GM18951 (cell line): ENCODE results near the gene PTPRM.

Experiments
- POLR2A ChIP-seq: IDR thresholded peaks from 4 replicates; pipeline ENCODE4 v1.6.1; 2011; ENCODE audit warnings: mild to moderate bottlenecking; ENCODE audit not compliant: insufficient read length, insufficient read depth; ENCODE audit errors: extremely low read depth
- in situ Hi-C: fragments of 300-500 bp; cut with MboI; formaldehyde crosslinking; loops from one replicate; pipeline ENCODE4 v1.12.0; 2022; ENCODE audit warnings: low sequenced_read_pairs, mixed read lengths, inconsistent platforms; ENCODE audit not compliant: unreplicated experiment

Gene PTPRM

GRCh38 chr18:7566567-7567473 is at the start of gene PTPRM:
Gene PTPRM (plus strand): TSS chr18:7567316. CDS start chr18:7567819, 503 bp downstream.
- no peak for TF ChIP-seq POLR2A
- in situ Hi-C loops, result no loop called here

DNA sequence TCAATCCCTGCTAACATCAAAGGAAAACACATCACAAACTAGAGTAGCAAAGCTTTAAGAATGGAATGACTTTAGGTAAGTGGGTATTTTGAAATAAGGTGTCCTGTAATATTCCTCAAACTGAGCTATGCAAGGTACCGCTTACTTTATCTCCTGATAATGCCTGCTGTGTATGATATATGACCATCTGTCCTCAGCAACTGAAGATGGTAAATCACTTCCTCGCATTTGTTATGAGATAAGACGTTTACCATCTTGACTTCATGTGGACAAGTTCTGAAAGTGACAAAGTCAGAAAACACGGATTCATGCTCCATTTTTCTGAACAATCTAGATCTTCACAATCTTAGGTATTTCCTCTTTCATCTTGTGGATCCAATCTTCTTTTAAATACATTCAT is 49.3 kb upstream of the PTPRM start:
- in situ Hi-C loops, result no loop called here
- no peak for TF ChIP-seq POLR2A

- in situ Hi-C loops, result no loop called here
- TF ChIP-seq POLR2A, result no peak
Observed at GRCh38 chr18:7520200-7520785, 46.8 kb upstream of the PTPRM start.

GRCh38 chr18:7521226-7521856 is 45.8 kb upstream of the PTPRM start:
- in situ Hi-C loops, result no loop called here
- TF ChIP-seq POLR2A, result no peak

GRCh38 chr18:7523772-7524171 is 43.3 kb upstream of the PTPRM start:
- no peak for TF ChIP-seq POLR2A
- in situ Hi-C loops, result no loop called here

DNA sequence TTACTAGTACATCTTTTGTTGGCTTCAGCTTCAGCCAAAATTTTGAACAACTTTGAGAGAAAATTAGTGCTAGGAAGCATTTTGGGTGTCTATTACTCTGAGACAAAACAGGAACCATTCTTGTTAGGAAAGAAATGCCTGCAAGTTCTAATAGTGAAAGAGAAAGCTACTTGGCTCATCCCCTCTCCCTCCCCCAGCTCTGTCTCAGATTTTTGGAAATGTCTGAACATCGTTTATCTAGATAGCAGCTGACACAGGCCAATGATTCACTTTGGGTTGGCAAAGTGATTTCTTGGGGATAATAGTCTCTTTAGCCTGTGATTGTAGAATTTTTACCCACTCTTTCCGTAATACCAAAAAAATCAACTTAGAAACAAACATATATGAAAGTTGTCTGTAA is 42.3 kb upstream of the PTPRM start:
- in situ Hi-C loops, result no loop called here
- TF ChIP-seq POLR2A, result no peak

GRCh38 chr18:7532942-7533341 is 34.2 kb upstream of the PTPRM start:
- no peak for TF ChIP-seq POLR2A
- in situ Hi-C loops, result no loop called here

DNA sequence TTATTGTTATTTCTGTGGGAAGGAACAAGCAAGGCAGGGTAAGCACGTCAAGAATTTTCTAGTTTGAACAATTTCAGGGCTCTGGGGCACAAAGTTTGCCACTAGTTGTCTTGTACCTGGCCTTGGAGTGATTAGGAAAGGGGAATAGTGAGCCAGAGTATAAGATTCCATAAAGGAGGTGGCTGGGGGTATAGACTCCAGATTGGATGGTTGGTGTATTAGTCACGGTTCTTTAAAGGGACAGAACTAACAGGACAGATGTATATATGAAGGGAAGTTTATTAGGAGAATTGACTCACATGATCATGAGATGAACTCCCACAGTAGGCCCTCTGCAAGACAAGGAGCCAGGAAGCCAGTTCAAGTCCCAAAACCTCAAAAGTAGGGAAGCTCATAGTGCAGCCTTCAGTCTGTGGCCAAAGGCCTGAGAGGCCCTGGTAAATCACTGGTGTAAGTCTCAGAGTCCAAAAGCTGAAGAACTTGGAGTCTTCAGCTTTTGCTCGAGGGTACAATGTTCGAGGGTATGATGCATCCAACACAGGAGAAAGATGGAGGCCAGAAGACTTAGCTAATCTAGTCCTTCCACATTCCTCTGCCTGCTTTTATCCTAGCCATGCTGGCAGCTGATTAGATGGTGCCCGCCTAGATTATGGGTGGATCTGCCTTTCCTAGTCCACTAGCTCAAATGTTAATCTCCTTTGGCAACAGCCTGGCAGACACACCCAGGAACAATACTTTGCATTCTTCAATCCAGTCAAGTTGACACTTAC is 31.5 kb upstream of the PTPRM start:
- no peak for TF ChIP-seq POLR2A
- in situ Hi-C loops, result no loop called here

DNA sequence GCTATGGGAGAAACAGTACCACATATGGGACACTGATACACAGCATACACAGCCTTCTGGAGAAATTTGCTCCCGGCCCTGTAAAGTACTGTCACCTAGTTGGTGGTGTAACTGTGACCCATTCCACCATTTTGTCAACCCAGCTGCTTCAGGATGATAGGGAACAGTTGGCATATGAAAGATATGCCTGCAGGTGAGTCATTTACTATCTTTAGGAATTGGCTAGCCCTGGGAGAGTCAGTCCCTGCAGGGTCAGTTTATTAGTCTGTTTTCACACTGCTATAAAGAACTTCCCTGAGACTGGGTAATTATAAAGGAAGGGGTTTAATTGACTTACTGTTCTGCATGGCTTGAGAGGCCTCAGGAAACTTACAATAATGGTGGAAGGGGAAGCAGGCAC is 30.0 kb upstream of the PTPRM start:
- TF ChIP-seq POLR2A, result no peak
- in situ Hi-C loops, result no loop called here

- TF ChIP-seq POLR2A, result no peak
- in situ Hi-C loops, result no loop called here
Observed at GRCh38 chr18:7541835-7542234, 25.3 kb upstream of the PTPRM start.

GRCh38 chr18:7544686-7545085 is 22.4 kb upstream of the PTPRM start:
- in situ Hi-C loops, result no loop called here
- TF ChIP-seq POLR2A, result no peak

- in situ Hi-C loops, result no loop called here
- no peak for TF ChIP-seq POLR2A
Observed at GRCh38 chr18:7545734-7546133, 21.4 kb upstream of the PTPRM start.

- in situ Hi-C loops, result no loop called here
- no peak for TF ChIP-seq POLR2A
Observed at GRCh38 chr18:7548221-7548620, 18.9 kb upstream of the PTPRM start.
